Measurements from ENCODE around the gene GPANK1.

GPANK1 gene

GRCh38 chr6:31701666-31702404, 37.0 kb upstream of the GPANK1 start:
- CTCF ChIA-PET: no interaction called here
- no peak for DNase-seq (ENCODE audit: extremely low spot score)
- TF ChIP-seq ZNF384 (IDR thresholded peaks at IDR 0.05): no peak
- no peak for TF ChIP-seq NFRKB (IDR thresholded peaks at IDR 0.05)
- TF ChIP-seq SUZ12 (IDR thresholded peaks at IDR 0.05): no peak
- no peak for TF ChIP-seq CTBP1 (IDR thresholded peaks at IDR 0.05; ENCODE audit: borderline replicate concordance)
- no peak for TF ChIP-seq SP1 (IDR thresholded peaks at IDR 0.05)
- POLR2A ChIA-PET: interaction anchor here (0.5 to 2.9 kb wide), 10 partner anchors 9 to 268 kb away, joined by 3 to 43 read pairs (median 6); partner anchors contain the start of genes C6orf47, CLIC1, DDAH2 and LSM2

- DNase-seq (ENCODE audit: extremely low spot score): no peak
- POLR2A ChIA-PET: interaction anchor here (0.5 kb wide), 1 partner anchor 70 kb away, joined by 4 read pairs; no protein-coding TSS in a partner anchor
- CTCF ChIA-PET: no interaction called here
- TF ChIP-seq L3MBTL2 (conservative IDR thresholded peaks at IDR 0.05) (no peak), TARDBP (IDR thresholded peaks at IDR 0.05) (no peak), BHLHE40 (IDR thresholded peaks at IDR 0.05; ENCODE audit: borderline replicate concordance) (no peak), LEF1 (IDR thresholded peaks at IDR 0.05; ENCODE audit: borderline replicate concordance) (no peak), ELF4 (IDR thresholded peaks at IDR 0.05) (no peak), FOXM1 (IDR thresholded peaks at IDR 0.05; ENCODE audit: borderline replicate concordance) (no peak), PKNOX1 (IDR thresholded peaks at IDR 0.05) (no peak)
Observed at GRCh38 chr6:31700740-31701401, 36.1 kb upstream of the GPANK1 start.

DNA sequence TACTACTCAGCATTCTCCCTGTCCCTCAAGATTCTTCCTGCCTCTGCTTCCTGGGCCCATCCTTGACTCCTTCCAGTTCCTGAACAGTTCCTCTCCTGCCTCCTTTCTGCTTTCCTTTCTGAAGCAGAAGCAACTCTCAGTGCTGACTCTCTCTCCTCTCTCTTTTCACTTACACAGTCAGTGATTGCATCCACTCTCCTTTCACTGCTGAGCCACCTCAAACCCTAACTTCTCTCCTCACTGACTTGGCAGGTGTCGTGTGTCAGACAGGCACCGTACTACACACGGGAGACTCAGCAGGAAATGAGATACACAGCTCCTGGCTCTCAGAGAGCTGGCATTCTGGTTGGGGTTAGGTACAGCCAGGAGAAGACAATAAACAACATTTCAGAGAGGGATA, 32.8 kb upstream of the GPANK1 start:
- DNase-seq (ENCODE audit: extremely low spot score): no peak
- POLR2A ChIA-PET: no interaction called here
- CTCF ChIA-PET: no interaction called here
- TF ChIP-seq SP1 (IDR thresholded peaks at IDR 0.05) (no peak), TARDBP (IDR thresholded peaks at IDR 0.05) (no peak), BHLHE40 (IDR thresholded peaks at IDR 0.05; ENCODE audit: borderline replicate concordance) (no peak), LEF1 (IDR thresholded peaks at IDR 0.05; ENCODE audit: borderline replicate concordance) (no peak), FOXA1 (IDR thresholded peaks at IDR 0.05) (no peak), FOXK2 (IDR thresholded peaks at IDR 0.05) (no peak), ZNF384 (IDR thresholded peaks at IDR 0.05) (no peak), NFRKB (IDR thresholded peaks at IDR 0.05) (no peak), L3MBTL2 (conservative IDR thresholded peaks at IDR 0.05) (no peak)

DNA sequence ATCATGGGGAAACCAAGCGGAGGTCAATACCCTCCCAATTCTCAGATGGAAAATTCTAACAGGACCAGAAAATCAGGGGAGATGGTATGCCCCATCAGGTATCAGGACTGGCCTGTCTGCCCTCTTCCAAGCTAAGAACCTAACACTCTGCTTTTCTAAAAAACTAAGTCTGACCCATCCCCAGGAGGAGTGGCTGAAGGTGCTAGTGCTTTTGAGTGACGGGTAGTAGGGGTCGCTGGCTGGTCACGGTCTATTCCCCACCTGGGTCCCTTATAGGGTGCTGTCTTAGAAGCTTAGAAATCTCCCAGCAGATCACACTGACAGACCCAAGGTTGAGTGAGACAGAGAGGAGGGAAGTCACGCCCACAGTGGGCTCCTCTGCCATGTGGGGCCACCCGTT, 28.7 kb upstream of the GPANK1 start:
- DNase-seq (ENCODE audit: extremely low spot score): no peak
- ChIA-PET POLR2A (interaction anchor here (1.6 to 6.3 kb wide), 2 partner anchors 9 to 121 kb away, joined by 5 to 30 read pairs; partner anchors contain the start of genes ABHD16A, HSPA1A and HSPA1L), CTCF (no interaction called here)
- TF ChIP-seq FOXK2 (IDR thresholded peaks at IDR 0.05) (no peak), NFRKB (IDR thresholded peaks at IDR 0.05) (no peak), SP1 (IDR thresholded peaks at IDR 0.05) (no peak), ZNF384 (IDR thresholded peaks at IDR 0.05) (no peak), FOXM1 (IDR thresholded peaks at IDR 0.05; ENCODE audit: borderline replicate concordance) (no peak), HDGF (IDR thresholded peaks at IDR 0.05; ENCODE audit: borderline replicate concordance) (no peak), CTBP1 (IDR thresholded peaks at IDR 0.05; ENCODE audit: borderline replicate concordance) (no peak), ARNT (IDR thresholded peaks at IDR 0.05) (no peak), BHLHE40 (IDR thresholded peaks at IDR 0.05; ENCODE audit: borderline replicate concordance) (no peak), PKNOX1 (IDR thresholded peaks at IDR 0.05) (no peak), ELF4 (IDR thresholded peaks at IDR 0.05) (no peak), TARDBP (IDR thresholded peaks at IDR 0.05) (no peak), FOXA1 (IDR thresholded peaks at IDR 0.05) (no peak), L3MBTL2 (conservative IDR thresholded peaks at IDR 0.05) (no peak)

DNA sequence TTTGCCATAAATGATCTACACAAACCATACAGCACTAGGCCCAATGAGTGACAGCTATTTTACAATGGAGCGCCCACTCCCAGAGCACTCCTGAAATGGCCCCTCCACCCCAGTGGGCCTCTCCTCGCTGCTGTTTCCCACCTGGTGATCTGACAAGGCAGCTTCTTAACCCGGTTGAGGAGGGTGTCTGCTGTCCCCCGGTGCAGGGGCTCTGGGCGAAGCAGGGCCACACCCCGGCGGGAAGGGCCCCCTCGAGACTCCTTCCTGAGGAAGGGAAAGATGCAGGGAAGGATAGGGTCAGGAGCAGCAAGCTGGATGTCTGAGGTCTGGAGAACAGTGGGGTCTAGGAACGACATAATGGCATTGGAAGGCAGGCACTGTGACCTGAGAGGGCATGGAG, 28.1 kb upstream of the GPANK1 start:
- ChIA-PET CTCF (no interaction called here), POLR2A (interaction anchor here (1.6 to 6.3 kb wide), 2 partner anchors 10 to 122 kb away, joined by 5 to 30 read pairs; partner anchors contain the start of genes ABHD16A, HSPA1A and HSPA1L)
- TF ChIP-seq CTBP1 (IDR thresholded peaks at IDR 0.05; ENCODE audit: borderline replicate concordance) (no peak), SUZ12 (IDR thresholded peaks at IDR 0.05) (no peak)

GRCh38 chr6:31692353-31692752, 27.6 kb upstream of the GPANK1 start:
- ChIA-PET CTCF (no interaction called here), POLR2A (interaction anchor here (1.6 to 6.3 kb wide), 3 partner anchors 10 to 122 kb away, joined by 5 to 30 read pairs (median 6); partner anchors contain the start of genes ABHD16A, GPANK1, HSPA1A and HSPA1L)
- DNase-seq (ENCODE audit: extremely low spot score): no peak
- TF ChIP-seq ARNT (IDR thresholded peaks at IDR 0.05): no peak
- no peak for TF ChIP-seq L3MBTL2 (conservative IDR thresholded peaks at IDR 0.05)
- no peak for TF ChIP-seq CTBP1 (IDR thresholded peaks at IDR 0.05; ENCODE audit: borderline replicate concordance)
- no peak for TF ChIP-seq SUZ12 (IDR thresholded peaks at IDR 0.05)
- no peak for TF ChIP-seq ZNF384 (IDR thresholded peaks at IDR 0.05)

More for the DNA sequence above, 28.1 kb upstream of the GPANK1 start:
- no peak for DNase-seq (ENCODE audit: extremely low spot score)

DNA sequence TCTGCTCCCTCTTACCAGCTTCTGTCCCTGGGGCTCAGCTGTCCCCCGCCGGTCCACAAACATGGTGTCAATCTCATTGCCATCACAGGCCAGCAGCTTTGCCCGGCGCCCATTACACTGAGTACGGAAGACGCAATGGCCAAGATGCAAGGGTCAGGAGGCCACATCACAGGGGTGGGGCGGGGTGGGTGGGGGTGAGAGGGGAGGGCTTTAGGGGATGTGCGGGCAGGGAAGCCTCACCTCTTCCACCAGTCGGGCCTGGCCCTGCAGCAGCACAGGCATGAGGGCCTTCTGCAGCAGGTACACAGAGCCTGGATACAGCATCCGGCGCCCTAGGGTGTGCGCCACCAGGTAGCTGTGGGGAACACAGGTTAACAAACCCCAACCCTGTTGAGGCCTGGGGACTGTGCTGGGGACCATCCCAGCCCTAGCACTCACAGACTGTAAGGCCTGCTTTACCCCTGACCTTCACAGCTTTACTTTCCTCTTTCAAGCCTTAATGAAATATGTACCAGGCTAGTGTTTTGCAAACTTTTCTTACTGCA, 26.8 kb upstream of the GPANK1 start:
- DNase-seq (ENCODE audit: extremely low spot score): no peak
- POLR2A ChIA-PET: interaction anchor here (1.6 to 6.3 kb wide), 3 partner anchors 11 to 123 kb away, joined by 5 to 30 read pairs (median 6); partner anchors contain the start of genes ABHD16A, GPANK1, HSPA1A and HSPA1L
- CTCF ChIA-PET: no interaction called here
- TF ChIP-seq BHLHE40 (IDR thresholded peaks at IDR 0.05; ENCODE audit: borderline replicate concordance) (no peak), SP1 (IDR thresholded peaks at IDR 0.05) (no peak), CTBP1 (IDR thresholded peaks at IDR 0.05; ENCODE audit: borderline replicate concordance) (no peak), SUZ12 (IDR thresholded peaks at IDR 0.05) (no peak), ELF4 (IDR thresholded peaks at IDR 0.05) (no peak), ZNF384 (IDR thresholded peaks at IDR 0.05) (no peak), ARNT (IDR thresholded peaks at IDR 0.05) (no peak), LEF1 (IDR thresholded peaks at IDR 0.05; ENCODE audit: borderline replicate concordance) (no peak), FOXA1 (IDR thresholded peaks at IDR 0.05) (no peak), FOXK2 (IDR thresholded peaks at IDR 0.05) (no peak)

All from HEK293T (cell line).